Measurements from ENCODE around the gene GPR31.

GPR31 gene

DNA sequence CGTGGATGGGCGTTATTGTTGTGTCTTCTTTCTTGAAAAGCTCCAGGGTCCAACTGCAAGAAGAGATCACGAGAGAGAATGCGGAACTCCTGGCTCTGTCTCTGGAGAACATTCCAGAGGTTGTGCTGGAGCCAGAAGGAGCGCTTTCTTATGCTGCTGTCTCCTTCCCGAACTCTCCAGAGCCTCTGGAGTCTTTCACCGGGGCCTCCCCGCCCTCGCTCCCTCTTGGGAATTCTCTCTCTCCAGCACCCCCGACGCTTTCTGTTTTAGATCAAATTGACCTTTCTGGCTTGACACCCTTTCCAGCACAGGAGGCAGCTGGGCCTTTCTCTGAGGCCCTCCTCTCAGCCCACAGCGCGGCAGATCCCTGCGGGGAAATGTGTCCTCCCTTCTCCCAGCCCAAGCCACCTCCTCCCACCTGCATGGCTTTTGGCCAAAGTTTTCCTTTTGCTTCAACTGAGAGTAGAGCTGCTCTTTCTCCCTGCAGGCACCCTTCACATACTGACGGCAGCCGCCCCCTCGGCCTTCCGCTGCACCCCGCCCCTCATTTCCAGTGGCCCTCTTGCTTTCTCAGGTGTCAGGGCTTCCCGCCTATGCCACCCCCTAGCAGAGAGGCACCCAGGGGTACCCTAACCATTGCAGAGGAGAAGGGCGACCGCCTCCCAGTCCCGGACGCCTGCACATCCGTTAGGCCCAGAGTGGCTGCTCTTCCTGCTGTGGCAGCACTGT, 41.5 kb downstream of the GPR31 start:
- DNase-seq = no peak

DNA sequence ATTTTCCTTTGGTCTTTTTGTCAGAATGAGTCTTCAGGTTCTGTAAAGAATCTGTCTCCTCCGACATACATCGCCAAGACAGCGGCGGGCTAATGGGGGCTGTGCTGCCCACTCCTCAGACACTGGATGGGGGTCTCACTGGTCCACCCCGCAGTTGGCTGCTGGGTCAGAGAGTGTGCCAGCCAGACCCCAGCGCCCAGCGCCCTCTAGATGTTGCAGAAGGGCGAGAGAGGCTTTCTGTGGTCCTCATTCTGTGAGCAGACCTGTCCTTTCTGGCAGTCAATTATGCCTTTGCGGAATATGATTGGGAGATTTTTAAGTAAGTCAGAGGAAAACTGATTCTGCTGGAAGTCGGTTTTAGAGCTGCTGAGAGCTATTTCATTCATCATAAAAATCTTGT, 42.7 kb downstream of the GPR31 start:
- no peak for DNase-seq

DNA sequence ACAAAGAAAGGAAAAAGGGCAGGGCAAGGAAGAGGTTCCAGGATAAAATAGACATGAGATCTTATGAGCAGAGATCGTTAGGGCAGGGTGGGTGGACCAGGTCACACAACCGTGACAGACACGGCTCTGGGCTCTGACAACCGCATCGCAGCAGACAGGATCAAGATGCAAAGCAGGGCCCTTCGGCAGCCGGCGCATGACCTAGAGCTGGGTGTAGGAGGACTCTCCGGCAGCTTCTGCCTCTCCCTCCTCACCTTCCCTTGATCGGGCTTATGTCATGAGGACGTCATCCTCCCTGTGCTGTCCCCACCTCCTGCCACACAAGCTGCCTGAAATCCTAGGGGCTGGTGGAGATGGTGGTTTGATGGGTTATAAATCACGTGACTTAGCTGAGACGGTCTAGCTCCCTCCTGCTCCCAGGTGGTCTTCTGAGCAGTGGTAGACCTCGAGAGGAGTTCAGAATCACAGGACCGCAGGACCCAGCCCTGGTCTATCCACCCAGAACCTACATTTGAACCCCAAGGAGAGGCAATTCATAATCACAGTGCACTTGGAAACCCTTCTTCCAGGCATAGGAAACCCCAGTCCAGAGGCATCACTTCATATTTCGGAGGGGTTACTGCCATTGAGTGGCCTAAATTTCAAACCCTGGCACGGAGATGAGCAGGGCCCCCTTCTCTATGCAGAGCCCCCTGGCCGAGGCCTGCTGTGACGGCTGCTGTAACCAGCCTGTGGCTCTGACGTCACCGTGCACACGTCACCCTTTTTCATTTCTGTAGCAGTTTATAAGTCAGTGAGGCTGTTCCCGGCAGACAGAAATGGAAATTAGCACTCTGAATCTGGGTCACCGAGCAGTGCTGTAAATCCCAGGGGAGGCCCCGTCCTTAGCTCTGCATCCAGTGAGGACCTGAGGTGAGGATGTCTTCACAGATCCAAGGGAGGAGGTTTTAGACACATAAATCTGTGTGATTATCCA, 43.6 kb downstream of the GPR31 start:
- DNase-seq = peak; percentile 83 to 91

DNA sequence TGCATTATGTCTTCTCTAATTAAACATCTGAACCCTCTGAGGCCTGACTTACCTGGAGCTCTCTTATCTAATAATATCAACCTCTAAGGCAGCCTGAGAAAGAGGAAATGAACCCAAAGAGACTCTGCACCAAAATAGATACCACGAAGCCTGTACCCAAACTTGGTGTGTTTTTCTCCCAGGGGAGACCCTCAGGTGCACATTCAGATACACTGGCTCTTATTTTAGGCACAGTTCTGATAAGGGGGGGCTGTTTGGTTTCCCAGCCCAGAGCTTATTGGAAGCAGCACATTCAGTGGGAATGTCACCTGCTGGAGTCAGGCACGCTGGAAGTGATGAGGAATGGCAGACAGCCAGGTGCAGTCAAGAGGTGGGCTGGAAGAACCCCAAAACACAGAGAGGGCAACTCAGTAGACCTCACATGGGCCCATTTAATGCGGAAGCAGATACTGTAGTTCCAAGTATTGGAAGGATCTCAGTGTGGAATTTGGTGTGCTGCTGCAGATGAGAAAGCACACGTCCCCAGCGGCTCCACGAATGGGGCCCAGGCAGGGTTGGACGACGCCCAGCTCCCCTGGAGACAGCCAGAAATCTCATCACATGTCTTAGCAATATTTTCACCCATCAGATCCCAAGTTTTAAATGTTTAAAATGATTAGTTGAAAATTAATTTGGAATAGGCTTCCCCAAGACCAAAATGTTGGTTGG, 44.6 kb downstream of the GPR31 start:
- peak in 1 of 2 donors; percentile 69 for DNase-seq

DNA sequence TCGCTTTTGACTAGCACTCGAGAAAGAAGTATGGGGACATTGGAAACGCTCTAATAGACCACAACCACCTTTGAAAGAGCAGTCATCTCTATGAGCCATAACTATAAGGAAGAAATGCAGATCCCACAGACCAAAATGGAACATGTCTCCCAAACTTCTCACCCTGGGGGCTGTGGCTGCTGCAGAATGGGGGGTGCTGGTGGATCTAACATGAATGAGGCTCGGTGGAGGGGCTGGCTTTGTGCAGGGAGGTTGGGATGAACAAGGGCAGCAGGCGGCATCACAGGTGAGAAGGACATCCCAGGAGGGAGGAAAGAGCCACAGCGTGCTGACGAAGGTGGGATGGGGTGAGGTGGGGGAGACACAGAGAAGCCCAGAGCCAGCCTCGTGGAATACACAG, 45.4 kb downstream of the GPR31 start:
- DNase-seq = no peak

DNA sequence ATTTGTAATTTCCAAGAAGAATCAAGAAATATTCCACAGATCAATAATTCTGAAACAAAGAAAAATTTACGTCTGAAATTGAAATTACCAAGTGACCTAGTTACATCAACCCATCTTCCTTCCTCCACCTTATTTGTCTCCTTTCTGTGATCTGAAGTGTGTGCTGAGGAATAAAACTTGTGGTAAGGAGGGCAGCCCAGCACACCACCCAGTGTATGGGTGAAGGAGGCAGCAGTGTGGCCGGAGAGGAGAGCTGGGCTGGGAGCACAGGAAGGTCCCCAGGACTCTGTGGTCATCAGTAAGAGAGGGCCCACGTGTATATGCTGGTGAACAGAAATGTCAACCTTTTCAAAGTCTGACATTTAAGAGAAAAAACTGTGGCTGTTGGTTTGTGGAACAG, 46.2 kb downstream of the GPR31 start:
- peak in 1 of 2 donors; percentile 51 for DNase-seq

DNA sequence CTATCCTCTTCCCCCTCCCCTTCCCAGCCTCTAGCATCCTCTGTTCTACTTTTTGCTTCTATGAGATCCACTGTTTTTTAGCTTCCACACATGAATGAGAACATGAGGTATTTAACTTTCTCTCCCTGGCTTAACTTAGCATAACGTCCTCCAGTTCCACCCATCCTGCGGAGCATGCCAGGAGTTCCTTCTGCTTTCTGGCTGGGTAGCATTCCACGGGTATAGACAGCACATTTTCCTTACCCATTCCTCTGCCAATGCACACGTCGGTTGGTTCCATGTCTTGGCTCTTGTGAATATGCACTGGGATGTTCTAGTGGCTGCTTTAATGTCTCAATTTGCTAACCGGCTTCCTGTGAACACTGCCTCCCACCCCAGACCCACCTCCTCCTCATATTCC, 48.1 kb downstream of the GPR31 start:
- no peak for DNase-seq

DNA sequence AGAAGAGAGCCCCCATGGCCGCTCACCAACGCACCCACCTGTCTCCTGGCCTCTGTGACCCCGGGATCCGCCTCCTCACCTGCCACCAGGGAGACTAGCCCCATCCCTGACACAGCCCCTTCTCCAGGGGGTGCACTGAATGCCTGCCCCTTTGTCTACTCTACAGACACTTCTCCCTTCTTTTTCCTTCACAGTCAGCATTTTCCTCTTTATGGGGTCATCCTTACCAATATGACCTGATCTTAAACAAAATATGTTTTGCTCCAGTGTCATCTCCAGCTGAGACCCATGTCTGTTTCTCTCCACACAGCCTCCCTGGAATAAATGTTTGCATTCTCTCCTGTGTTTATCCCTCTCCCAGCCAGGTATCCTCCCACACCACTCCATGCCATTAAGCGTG, 49.5 kb downstream of the GPR31 start:
- no peak for DNase-seq

DNA sequence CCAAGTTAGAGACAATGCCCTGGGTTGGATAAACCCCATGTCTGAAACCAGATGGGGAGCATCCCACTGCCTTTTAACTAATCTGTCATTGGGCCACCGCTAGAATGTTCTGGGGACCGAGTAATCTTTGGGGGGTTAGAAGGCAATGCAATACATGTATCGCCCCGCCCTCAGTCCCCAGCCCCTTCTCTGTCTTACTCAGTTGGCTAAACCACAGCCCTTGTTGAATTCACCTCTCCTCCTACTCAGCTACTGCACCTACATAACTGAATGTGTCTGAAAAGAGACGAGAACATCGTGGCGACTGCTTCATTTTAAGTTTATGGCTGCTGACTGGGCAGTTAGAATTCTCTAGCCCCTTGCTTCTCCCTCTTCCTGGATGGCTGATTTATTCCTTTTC, 50.0 kb downstream of the GPR31 start:
- DNase-seq = no peak

DNA sequence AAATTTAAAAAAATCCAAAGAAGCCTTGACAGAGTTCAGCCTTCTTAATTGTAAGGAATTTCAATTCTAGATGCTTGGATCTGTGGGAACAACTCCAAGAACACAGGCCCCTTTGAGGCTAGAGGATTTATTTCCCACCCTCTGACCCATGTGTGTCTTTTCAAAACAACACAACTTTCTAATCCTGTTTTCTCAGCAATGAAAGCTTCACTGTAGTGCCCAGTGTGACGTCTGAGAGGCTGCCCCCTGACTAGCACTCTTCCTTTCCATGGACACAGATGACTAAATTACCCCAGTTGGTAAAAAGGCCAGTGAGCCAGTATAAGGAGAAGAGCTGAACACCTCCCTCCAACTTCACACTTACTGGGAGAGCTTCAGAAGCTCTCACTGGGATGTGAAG, 51.4 kb downstream of the GPR31 start:
- DNase-seq = no peak

Data from CD4-positive, alpha-beta T cell treated with Interferon alpha-2 for 1 hour (primary cell).